GM13977 (cell line): ENCODE data around the gene EYA2.

Source experiments
- DNase-seq: peaks from one replicate; pipeline ENCODE4 v3.0.0; 2012; ENCODE audit warnings: low spot score
- in situ Hi-C: fragments of 300-500 bp; cut with MboI; formaldehyde crosslinking; loops from one replicate; pipeline ENCODE4 v1.12.0; 2022; ENCODE audit warnings: low sequenced_read_pairs, low pct_unique_long_range_greater_than_20kb, mixed read lengths, inconsistent platforms; ENCODE audit not compliant: unreplicated experiment
- TF ChIP-seq, protein P1 (sequence below): IDR thresholded peaks from 2 replicates; pipeline ENCODE4 v1.5.1; 2012; ENCODE audit warnings: mild to moderate bottlenecking, control low read depth; ENCODE audit not compliant: insufficient read depth; ENCODE audit errors: extremely low read depth, missing control alignments

EYA2 gene

DNA sequence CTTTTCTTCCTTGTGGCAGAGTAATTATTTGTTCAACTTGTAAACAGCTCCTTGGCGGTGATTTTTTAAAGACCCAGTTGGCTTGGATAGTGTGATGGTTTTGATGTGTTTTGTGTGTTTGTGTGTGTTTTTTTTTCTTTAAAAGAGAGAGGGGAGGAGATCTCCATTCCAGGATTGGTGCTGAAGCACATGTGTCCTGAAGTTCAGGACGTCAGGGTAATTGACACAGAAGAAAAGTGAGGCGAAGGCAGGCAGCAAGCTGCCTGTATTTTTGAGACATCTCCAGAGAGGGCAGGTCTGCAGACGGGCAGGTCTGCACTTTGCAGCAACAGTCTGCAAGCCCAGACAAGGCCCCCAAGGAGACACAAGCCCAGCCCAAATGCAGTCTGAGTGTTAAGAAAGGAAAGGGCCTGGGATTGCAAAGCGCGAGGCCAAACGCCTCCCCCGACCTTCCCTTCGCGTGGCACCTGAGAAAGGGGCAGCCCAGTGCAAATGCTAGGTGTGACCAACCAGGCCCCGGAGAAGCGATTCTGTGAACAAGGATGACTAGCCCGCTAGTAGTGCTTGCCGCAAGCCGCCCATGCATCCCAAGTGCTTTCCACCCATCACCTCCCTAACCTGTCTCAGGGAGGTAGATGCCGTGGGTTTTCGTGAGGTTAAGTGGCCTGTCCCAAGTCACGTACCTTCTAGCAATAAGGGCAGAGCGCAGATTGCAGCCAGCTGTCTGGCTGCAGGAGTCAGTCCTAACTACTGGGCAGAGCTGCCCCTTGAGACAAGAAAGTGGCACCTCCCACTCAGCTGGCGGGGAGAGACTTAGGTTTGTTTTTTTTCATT is 231.3 kb downstream of the EYA2 start:
- in situ Hi-C loops = no loop called here

DNA sequence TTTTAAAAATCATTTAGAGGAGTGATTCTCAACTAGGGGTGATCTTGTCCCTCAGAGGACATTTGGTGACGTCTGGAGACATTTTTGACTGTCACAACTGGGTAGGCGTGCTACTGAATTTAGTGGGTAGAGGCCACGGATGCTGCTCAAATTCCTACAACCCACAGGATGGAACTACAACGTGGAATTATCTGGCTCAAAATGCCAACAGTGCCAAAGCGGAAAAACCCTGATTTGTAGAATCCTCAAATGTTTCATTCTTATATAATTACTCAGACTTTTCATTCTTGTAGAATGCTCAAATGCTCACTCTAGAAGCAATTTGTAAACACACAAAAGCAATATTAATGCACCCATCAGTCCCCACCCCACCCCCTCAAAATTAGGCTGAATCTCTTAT is 232.1 kb downstream of the EYA2 start:
- in situ Hi-C loops = no loop called here
- DNase-seq = no peak
- TF ChIP-seq, protein P1, sequence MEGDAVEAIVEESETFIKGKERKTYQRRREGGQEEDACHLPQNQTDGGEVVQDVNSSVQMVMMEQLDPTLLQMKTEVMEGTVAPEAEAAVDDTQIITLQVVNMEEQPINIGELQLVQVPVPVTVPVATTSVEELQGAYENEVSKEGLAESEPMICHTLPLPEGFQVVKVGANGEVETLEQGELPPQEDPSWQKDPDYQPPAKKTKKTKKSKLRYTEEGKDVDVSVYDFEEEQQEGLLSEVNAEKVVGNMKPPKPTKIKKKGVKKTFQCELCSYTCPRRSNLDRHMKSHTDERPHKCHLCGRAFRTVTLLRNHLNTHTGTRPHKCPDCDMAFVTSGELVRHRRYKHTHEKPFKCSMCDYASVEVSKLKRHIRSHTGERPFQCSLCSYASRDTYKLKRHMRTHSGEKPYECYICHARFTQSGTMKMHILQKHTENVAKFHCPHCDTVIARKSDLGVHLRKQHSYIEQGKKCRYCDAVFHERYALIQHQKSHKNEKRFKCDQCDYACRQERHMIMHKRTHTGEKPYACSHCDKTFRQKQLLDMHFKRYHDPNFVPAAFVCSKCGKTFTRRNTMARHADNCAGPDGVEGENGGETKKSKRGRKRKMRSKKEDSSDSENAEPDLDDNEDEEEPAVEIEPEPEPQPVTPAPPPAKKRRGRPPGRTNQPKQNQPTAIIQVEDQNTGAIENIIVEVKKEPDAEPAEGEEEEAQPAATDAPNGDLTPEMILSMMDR = no peak

More for the DNA sequence above, 231.3 kb downstream of the EYA2 start:
- DNase-seq = no peak
- TF ChIP-seq, protein P1 = no peak

DNA sequence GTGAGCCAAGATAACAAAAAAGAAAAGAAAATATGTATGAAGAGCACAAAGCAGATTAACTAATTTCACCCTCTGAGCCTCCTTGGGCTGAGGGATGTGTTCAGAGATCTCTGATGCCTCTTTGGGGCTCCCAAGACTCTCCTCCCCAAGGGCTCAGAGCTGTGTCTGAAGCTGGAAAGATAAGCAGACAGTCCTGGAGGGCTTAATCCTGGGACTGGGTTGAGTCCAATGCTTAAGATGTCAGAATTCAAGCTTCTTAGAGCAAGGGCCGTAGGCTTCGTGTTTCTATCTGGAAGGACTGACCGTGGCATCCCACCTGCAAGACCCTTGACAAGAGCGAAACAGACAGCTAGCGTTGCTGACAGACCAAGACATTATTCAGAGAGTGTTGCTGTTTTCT is 232.9 kb downstream of the EYA2 start:
- no peak for DNase-seq
- TF ChIP-seq, protein P1 = no peak
- in situ Hi-C loops = no loop called here

DNA sequence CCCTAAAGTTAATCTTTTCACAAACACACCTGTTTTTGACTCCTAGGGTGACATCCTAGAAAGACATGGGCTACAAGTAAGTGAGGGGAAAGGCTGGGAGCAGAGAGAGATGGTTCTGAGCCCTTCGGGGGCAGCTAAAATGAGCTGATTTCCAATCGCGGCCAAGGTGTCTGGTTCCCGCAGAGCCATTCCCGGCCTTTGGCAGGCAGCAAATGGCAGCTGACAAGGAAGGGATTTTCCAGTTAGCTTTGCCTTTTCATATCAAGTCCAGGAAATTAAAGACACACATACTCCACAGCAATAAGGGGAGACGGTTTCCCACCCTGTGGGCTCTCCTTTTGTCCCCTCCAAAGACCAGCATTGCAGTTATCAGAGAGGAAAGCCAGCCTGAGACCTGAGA is 233.4 kb downstream of the EYA2 start:
- in situ Hi-C loops = no loop called here
- no peak for DNase-seq
- TF ChIP-seq, protein P1 = no peak

DNA sequence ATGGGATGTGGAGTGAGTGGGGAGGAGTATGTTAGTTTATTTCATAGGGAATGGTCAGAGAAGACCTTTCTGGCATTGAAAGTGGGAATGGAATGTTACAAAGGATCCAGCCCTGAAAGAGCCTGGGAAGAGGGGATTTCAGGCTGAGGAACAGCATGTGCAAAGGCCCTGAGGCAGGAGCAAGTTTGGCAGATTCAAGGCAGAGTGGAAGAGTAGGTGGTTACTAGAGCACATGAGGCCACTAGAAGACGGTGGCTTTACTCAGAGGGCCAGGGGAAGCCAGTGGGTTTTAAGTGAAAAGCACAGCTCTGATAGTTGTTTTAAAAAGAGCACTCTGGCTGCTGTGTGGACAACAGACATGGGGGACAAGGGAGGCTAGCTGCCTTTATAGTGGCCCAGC is 234.7 kb downstream of the EYA2 start:
- no peak for DNase-seq
- in situ Hi-C loops = no loop called here
- TF ChIP-seq, protein P1 = no peak

DNA sequence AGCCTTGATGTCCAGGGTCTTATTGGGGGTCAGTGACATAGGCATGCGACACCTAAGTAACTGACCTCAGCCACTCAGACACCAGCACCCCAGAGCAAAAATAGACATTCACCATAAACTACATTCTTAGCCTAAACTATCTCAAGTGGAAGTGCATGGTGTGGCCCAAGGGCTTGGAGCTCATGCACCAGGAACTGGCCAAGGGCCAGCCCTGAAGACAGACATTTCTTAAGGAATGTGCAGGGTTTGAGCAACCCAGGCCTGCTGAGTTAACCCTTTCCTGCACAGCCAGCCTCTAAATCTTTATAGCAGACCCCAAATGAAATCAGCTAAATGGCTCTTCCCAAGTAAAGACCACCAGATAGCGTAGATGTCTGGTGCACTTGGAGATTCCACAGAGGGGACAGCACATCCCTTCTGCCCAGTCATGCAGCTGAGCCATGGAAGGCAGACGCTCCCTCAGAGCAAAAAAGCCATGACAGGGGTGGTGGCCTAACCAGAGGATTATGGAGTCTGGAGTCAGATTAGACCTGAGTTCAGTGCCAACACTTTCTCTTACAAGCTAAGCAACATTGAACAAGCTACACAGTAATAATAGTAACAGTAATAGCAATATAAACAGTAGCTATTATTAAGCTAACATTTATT is 239.3 kb downstream of the EYA2 start:
- in situ Hi-C loops = no loop called here
- TF ChIP-seq, protein P1 = no peak
- no peak for DNase-seq
